HG03439 (cell line): ENCODE results near the gene SPATA9.

ENCODE experiments used
- ATAC-seq: cut with Tn5 transposase; IDR thresholded peaks from one replicate; pipeline ENCODE4 v1.9.1; 2021; ENCODE audit warnings: mild to moderate bottlenecking, moderate library complexity; ENCODE audit not compliant: unreplicated experiment

Gene SPATA9

GRCh38 chr5:95621839-95622629 lies 60.8 kb downstream of the SPATA9 start:
- no peak for ATAC-seq

GRCh38 chr5:95620870-95621838 lies 61.6 kb downstream of the SPATA9 start:
- ATAC-seq, result peak; percentile 42

GRCh38 chr5:95620030-95620869 lies 62.5 kb downstream of the SPATA9 start, which contains the start of gene GPR150:
TSS of gene GPR150 (plus strand) at chr5:95620087. CDS start at chr5:95620276, 189 bp downstream.
- ATAC-seq, result peak; percentile 73

GRCh38 chr5:95619514-95620029 lies 63.2 kb downstream of the SPATA9 start:
- ATAC-seq, result no peak

GRCh38 chr5:95619096-95619495 lies 63.7 kb downstream of the SPATA9 start:
- ATAC-seq, result no peak

GRCh38 chr5:95617057-95617456 lies 65.7 kb downstream of the SPATA9 start:
- ATAC-seq, result no peak

- ATAC-seq, result peak; percentile 59
Measured at GRCh38 chr5:95615164-95615467, 67.7 kb downstream of the SPATA9 start.

- no peak for ATAC-seq
Measured at GRCh38 chr5:95613514-95613913, 69.3 kb downstream of the SPATA9 start.

GRCh38 chr5:95611396-95611795 lies 71.4 kb downstream of the SPATA9 start:
- ATAC-seq, result no peak

GRCh38 chr5:95610546-95610945 lies 72.2 kb downstream of the SPATA9 start:
- no peak for ATAC-seq

GRCh38 chr5:95609711-95610110 lies 73.1 kb downstream of the SPATA9 start:
- ATAC-seq, result no peak
